ENCODE results near the gene ATOH8. TPM values are rescaled to one million over a fixed set of nuclear protein-coding genes. Genes with fewer than 3 reads are reported as not detected.

ATOH8 gene
- total and polyA plus RNA-seq, 2 donors (not counting 3 experiments of a cell fraction or from before 2014, with no cell fraction given), result 10.3 to 12.8 TPM

- no peak overlapping the region for H2AFZ ChIP-seq (ENCODE audit: low read depth, low read length)
- no peak for FAIRE-seq
Measured at GRCh38 chr2:85714841-85715240, 39.0 kb upstream of the ATOH8 start.

More at GRCh38 chr2:85714841-85715240, 39.0 kb upstream of the ATOH8 start:
- H3K27ac ChIP-seq (ENCODE audit: insufficient read depth, low read depth, low read length), result no peak overlapping the region
- H3K9me1 ChIP-seq (replicated peaks; ENCODE audit: control insufficient read depth, extremely low read depth, insufficient read depth, low read length), result no peaks in the 10 kb centered on the region
- no peaks in the 10 kb centered on the region for H3K9me3 ChIP-seq (replicated peaks; ENCODE audit: control insufficient read depth, insufficient read depth, low read length)
- CTCF ChIA-PET, result interaction anchor here (1.4 to 2.7 kb wide), 5 partner anchors 7 to 77 kb away, joined by 3 to 15 read pairs (median 5); no protein-coding TSS in a partner anchor
- dilution Hi-C loops (cut with MboI; ENCODE audit: extremely low pct_ligation_motif_present, low sequenced_read_pairs) (loop anchor here (25.0 kb wide), 1 partner anchor 97 kb away; no protein-coding TSS in a partner anchor), intact Hi-C loops (cut with micrococcal nuclease) (no loop called here)
- no peak for TF ChIP-seq GATA2 (IDR thresholded peaks at IDR 0.05; ENCODE audit: insufficient read depth, insufficient read length, low read depth, low read length)
- TF ChIP-seq POLR2AphosphoS5 (IDR thresholded peaks at IDR 0.05; ENCODE audit: insufficient read depth, low read depth, low read length), result no peak
- TF ChIP-seq JUN (IDR thresholded peaks at IDR 0.05; ENCODE audit: borderline replicate concordance, insufficient read depth, insufficient read length, low read depth), result no peak
- TF ChIP-seq POLR2A (IDR thresholded peaks at IDR 0.05; ENCODE audit: low read depth, low read length), result no peak
- no peak for TF ChIP-seq CTCF (IDR thresholded peaks at IDR 0.05; ENCODE audit: extremely low read depth in 1 of 2, insufficient read depth in 1 of 2, low read depth in 1 of 2, low read length in 2 of 2)
- TF ChIP-seq FOS (IDR thresholded peaks at IDR 0.05; ENCODE audit: borderline replicate concordance, insufficient read depth, low read length), result no peak
- TF ChIP-seq, protein P1, sequence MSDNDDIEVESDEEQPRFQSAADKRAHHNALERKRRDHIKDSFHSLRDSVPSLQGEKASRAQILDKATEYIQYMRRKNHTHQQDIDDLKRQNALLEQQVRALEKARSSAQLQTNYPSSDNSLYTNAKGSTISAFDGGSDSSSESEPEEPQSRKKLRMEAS (IDR thresholded peaks at IDR 0.05; ENCODE audit: insufficient read depth, insufficient read length), result no peak
- no peak for TF ChIP-seq EZH2 (IDR thresholded peaks at IDR 0.05; ENCODE audit: borderline replicate concordance, low read depth, low read length, severe bottlenecking)
- no peak for TF ChIP-seq MYC (IDR thresholded peaks at IDR 0.05; ENCODE audit: low read depth, low read length)
- H3K4me1 ChIP-seq (ENCODE audit: control insufficient read depth, extremely low read depth, insufficient read depth, low read length), result peaks cover 9% of the 10 kb centered on the region
- H3K4me2 ChIP-seq (ENCODE audit: insufficient read depth, low read length), result no peak overlapping the region
- H3K4me3 ChIP-seq (replicated peaks in 1 of 3; ENCODE audit: insufficient read depth in 1 of 3, low read depth in 1 of 3, low read length in 3 of 3), result no peak overlapping the region
- no TSS peak for BruUV-seq (replicated peaks)
- H4K20me1 ChIP-seq (replicated peaks; ENCODE audit: control insufficient read depth, extremely low read depth, insufficient read depth, low read length), result no peaks in the 10 kb centered on the region
- no peaks in the 10 kb centered on the region for H3K36me3 ChIP-seq (ENCODE audit: control insufficient read depth in 2 of 2, extremely low read depth in 1 of 2, insufficient read depth in 2 of 2, low read length in 2 of 2)
- POLR2A ChIA-PET, result no interaction called here
- H3K79me2 ChIP-seq (ENCODE audit: control insufficient read depth, insufficient read depth, low read length), result no peaks in the 10 kb centered on the region
- peaks cover 2 to 5% of the 10 kb centered on the region in 2 experiments for H3K27me3 ChIP-seq (ENCODE audit: control insufficient read depth in 2 of 2, insufficient read depth in 2 of 2, low read length in 2 of 2)
- H3K9ac ChIP-seq (replicated peaks; ENCODE audit: extremely low read depth, insufficient read depth, low read length), result no peak overlapping the region
- DNase-seq (ENCODE audit: low read depth, low spot score), result no peak

All from endothelial cell of umbilical vein (primary cell).